ENCODE measurements around the gene RUBCN. TPM values are rescaled to one million over a fixed set of nuclear protein-coding genes. Genes with fewer than 3 reads are reported as not detected.

Gene RUBCN
- total RNA-seq, 1 experiment from 2014 or later: 37.9 TPM

- TF ChIP-seq TCF7L2 (IDR thresholded peaks at IDR 0.05; ENCODE audit: low read depth, low read length) (no peak), CTCF (IDR thresholded peaks at IDR 0.05) (no peak), SIN3A (IDR thresholded peaks at IDR 0.05; ENCODE audit: borderline replicate concordance, insufficient read depth, low read depth, low read length) (no peak), POLR2AphosphoS5 (IDR thresholded peaks at IDR 0.05; ENCODE audit: low read depth, low read length) (no peak), REST (IDR thresholded peaks at IDR 0.05; ENCODE audit: insufficient read depth in 1 of 2, low read depth in 2 of 2, low read length in 1 of 2) (no peak)
- no peaks in the 10 kb centered on the region; the same call in 1 of the 2 replicates for H3K36me3 ChIP-seq (ENCODE audit: control insufficient read depth, insufficient read depth, low read length)
- no TSS peak for BruUV-seq (replicated peaks)
- intact Hi-C loops (cut with micrococcal nuclease; ENCODE audit: unreplicated experiment) (no loop called here), in situ Hi-C loops (cut with HindIII; ENCODE audit: low pct_unique_long_range_greater_than_20kb, low sequenced_read_pairs) (no loop called here)
- ChIA-PET CTCF (no interaction called here), POLR2A (no interaction called here)
- no peak overlapping the region for H3K4me3 ChIP-seq (ENCODE audit: low read depth in 2 of 2, low read length in 2 of 2)
- H3K4me1 ChIP-seq (ENCODE audit: control insufficient read depth, insufficient read depth, low read length): no peaks in the 10 kb centered on the region
- H3K27me3 ChIP-seq (ENCODE audit: control insufficient read depth, insufficient read depth, low read length): no peaks in the 10 kb centered on the region
- DNase-seq (ENCODE audit: low read depth, low spot score) (no peak), ATAC-seq (no peak)
- H3K27ac ChIP-seq (ENCODE audit: low read length): no peak overlapping the region
- no peaks in the 10 kb centered on the region for H3K9me3 ChIP-seq (ENCODE audit: control insufficient read depth, insufficient read depth, low read depth, low read length)
Measured at GRCh38 chr3:197682713-197683112, 54.0 kb downstream of the RUBCN start.

- H3K9me3 ChIP-seq (ENCODE audit: control insufficient read depth, insufficient read depth, low read depth, low read length): no peaks in the 10 kb centered on the region
- in situ Hi-C loops (cut with HindIII; ENCODE audit: low pct_unique_long_range_greater_than_20kb, low sequenced_read_pairs) (no loop called here), intact Hi-C loops (cut with micrococcal nuclease; ENCODE audit: unreplicated experiment) (no loop called here)
- ChIA-PET CTCF (no interaction called here), POLR2A (no interaction called here)
- no peak overlapping the region for H3K27ac ChIP-seq (ENCODE audit: low read length)
- no TSS peak for BruUV-seq (replicated peaks)
- ATAC-seq (no peak), DNase-seq (ENCODE audit: low read depth, low spot score) (no peak)
- no peaks in the 10 kb centered on the region for H3K27me3 ChIP-seq (ENCODE audit: control insufficient read depth, insufficient read depth, low read length)
- no peaks in the 10 kb centered on the region for H3K4me1 ChIP-seq (ENCODE audit: control insufficient read depth, insufficient read depth, low read length)
- TF ChIP-seq TCF7L2 (IDR thresholded peaks at IDR 0.05; ENCODE audit: low read depth, low read length) (no peak), CTCF (IDR thresholded peaks at IDR 0.05) (no peak; the same call in 1 of the 2 replicates), REST (IDR thresholded peaks at IDR 0.05; ENCODE audit: insufficient read depth in 1 of 2, low read depth in 2 of 2, low read length in 1 of 2) (no peak), POLR2AphosphoS5 (IDR thresholded peaks at IDR 0.05; ENCODE audit: low read depth, low read length) (no peak), SIN3A (IDR thresholded peaks at IDR 0.05; ENCODE audit: borderline replicate concordance, insufficient read depth, low read depth, low read length) (no peak)
- no peak overlapping the region for H3K4me3 ChIP-seq (ENCODE audit: low read depth in 2 of 2, low read length in 2 of 2)
- H3K36me3 ChIP-seq (ENCODE audit: control insufficient read depth, insufficient read depth, low read length): peaks cover under 1% of the 10 kb centered on the region
Measured at GRCh38 chr3:197680955-197681521, 55.7 kb downstream of the RUBCN start.

Measured in Panc1 (cell line).